ENCODE data around the gene RMC1.
"Not testable (repeated sequence)": the region's sequence is repeated elsewhere in the genome, so short reads cannot be mapped to it uniquely, and the experiment has no call there.

The RMC1 gene

GRCh38 chr18:23503038-23503962, at the start of gene RMC1:
RMC1 (plus strand) TSS chr18:23503511; CDS start chr18:23503619, 108 bp downstream.
- DNase-seq (ENCODE audit: low read depth in 2 of 2): peak; percentile 98 to 100

- no peak for DNase-seq (ENCODE audit: low read depth in 2 of 2)
These were observed 49.6 kb upstream of the RMC1 start for GRCh38 chr18:23453680-23454058.

- DNase-seq (ENCODE audit: low read depth in 2 of 2): no peak
These were observed 46.5 kb upstream of the RMC1 start for GRCh38 chr18:23456835-23457234.

GRCh38 chr18:23458830-23459529, 44.3 kb upstream of the RMC1 start:
- DNase-seq (ENCODE audit: low read depth in 2 of 2): no peak

GRCh38 chr18:23459530-23459921, 43.8 kb upstream of the RMC1 start:
- DNase-seq (ENCODE audit: low read depth in 2 of 2): no peak

GRCh38 chr18:23460285-23461273, 42.7 kb upstream of the RMC1 start:
- no peak for DNase-seq (ENCODE audit: low read depth in 2 of 2)

GRCh38 chr18:23462876-23463275, 40.4 kb upstream of the RMC1 start:
- no peak for DNase-seq (ENCODE audit: low read depth in 2 of 2)

GRCh38 chr18:23468753-23469459, 34.4 kb upstream of the RMC1 start:
- no peak for DNase-seq (ENCODE audit: low read depth in 2 of 2)

- DNase-seq (ENCODE audit: low read depth in 2 of 2): no peak
These were observed 32.5 kb upstream of the RMC1 start for GRCh38 chr18:23470620-23471387.

GRCh38 chr18:23471486-23471885, 31.8 kb upstream of the RMC1 start:
- no peak for DNase-seq (ENCODE audit: low read depth in 2 of 2)

- DNase-seq (ENCODE audit: low read depth in 2 of 2): no peak
These were observed 23.3 kb upstream of the RMC1 start for GRCh38 chr18:23479829-23480505.

- no peak for DNase-seq (ENCODE audit: low read depth in 2 of 2)
These were observed 18.6 kb upstream of the RMC1 start for GRCh38 chr18:23484561-23485182.

GRCh38 chr18:23485386-23485785, 17.9 kb upstream of the RMC1 start:
- DNase-seq (ENCODE audit: low read depth in 2 of 2): no peak

GRCh38 chr18:23487738-23488570, 15.4 kb upstream of the RMC1 start:
- DNase-seq (ENCODE audit: low read depth in 2 of 2): peak; percentile 8 to 11

- DNase-seq (ENCODE audit: low read depth in 2 of 2): not testable (repeated sequence)
These were observed 13.7 kb upstream of the RMC1 start for GRCh38 chr18:23489586-23489985.

- DNase-seq (ENCODE audit: low read depth in 2 of 2): no peak
These were observed 9.7 kb upstream of the RMC1 start for GRCh38 chr18:23493654-23494053.

- no peak for DNase-seq (ENCODE audit: low read depth in 2 of 2)
These were observed 8.3 kb upstream of the RMC1 start for GRCh38 chr18:23494992-23495391.

- no peak for DNase-seq (ENCODE audit: low read depth in 2 of 2)
These were observed 7.4 kb upstream of the RMC1 start for GRCh38 chr18:23495723-23496440.
